Astrocyte (in vitro differentiated cells and primary cell): ENCODE data around the gene NSUN7.

Source experiments
- CTCF ChIP-seq: IDR thresholded peaks from 2 replicates; pipeline ENCODE4 v1.5.1; 2011; ENCODE audit warnings: low read depth, mild to moderate bottlenecking, inconsistent platforms, low read length, moderate library complexity; ENCODE audit not compliant: insufficient read depth
- EZH2 ChIP-seq: IDR thresholded peaks from 2 replicates; pipeline ENCODE4 v1.6.1; 2012; ENCODE audit warnings: mild to moderate bottlenecking, low read length, inconsistent platforms; ENCODE audit not compliant: insufficient read depth

GRCh38 chr4:40812386-40812785, 62.6 kb downstream of the NSUN7 start:
- no peak for TF ChIP-seq CTCF
- no peak for TF ChIP-seq EZH2
